Activated T-cell treated with anti-CD3 and anti-CD28 coated beads, Interleukin-2, amount 50 U/mL, for 24 hours (primary cell): ENCODE measurements around the gene MSI2.
"Not testable (repeated sequence)": the region's sequence is repeated elsewhere in the genome, so short reads cannot be mapped to it uniquely, and the experiment has no call there.

ENCODE experiments used
- DNase-seq: peaks from one replicate; pipeline ENCODE4 v3.0.0-alpha.2; 2020
- H3K27ac Mint-ChIP-seq: 2 replicates; pipeline ENCODE4 v1.8.0; 2020; ENCODE audit warnings: mild to moderate bottlenecking, mixed read lengths
- H3K27me3 Mint-ChIP-seq: 2 replicates; pipeline ENCODE4 v1.8.0; 2020; ENCODE audit warnings: mixed read lengths
- H3K36me3 Mint-ChIP-seq: 2 replicates; pipeline ENCODE4 v1.8.0; 2020; ENCODE audit warnings: low read depth, mixed read lengths
- H3K4me1 Mint-ChIP-seq: 2 replicates; pipeline ENCODE4 v1.8.0; 2020; ENCODE audit warnings: low read depth, mixed read lengths
- H3K4me3 Mint-ChIP-seq: 2 replicates; pipeline ENCODE4 v1.8.0; 2020; ENCODE audit warnings: mild to moderate bottlenecking, moderate library complexity, mixed read lengths
- H3K9me3 Mint-ChIP-seq: 2 replicates; pipeline ENCODE4 v1.8.0; 2020; ENCODE audit warnings: mixed read lengths

MSI2 gene

GRCh38 chr17:57255776-57256681 lies at the start of gene MSI2:
TSS of gene MSI2 (plus strand) at chr17:57256523. CDS start at chr17:57256743, 220 bp downstream.
- peaks cover 48% of the 10 kb centered on the region for H3K4me1 Mint-ChIP-seq
- H3K27me3 Mint-ChIP-seq = no peaks in the 10 kb centered on the region
- H3K27ac Mint-ChIP-seq = peak within 1 kb of the TSS; percentile 88
- peaks cover 40% of the 10 kb centered on the region for H3K36me3 Mint-ChIP-seq
- peak; percentile 91 for DNase-seq
- peaks cover 2% of the 10 kb centered on the region for H3K9me3 Mint-ChIP-seq
- peak within 1 kb of the TSS; percentile 86 for H3K4me3 Mint-ChIP-seq

GRCh38 chr17:57206928-57207327 lies 49.4 kb upstream of the MSI2 start:
- DNase-seq = no peak
- H3K4me1 Mint-ChIP-seq = no peaks in the 10 kb centered on the region
- no peak overlapping the region for H3K27ac Mint-ChIP-seq
- H3K36me3 Mint-ChIP-seq = no peaks in the 10 kb centered on the region
- H3K27me3 Mint-ChIP-seq = peaks cover 4% of the 10 kb centered on the region
- peaks cover 10% of the 10 kb centered on the region for H3K9me3 Mint-ChIP-seq
- no peak overlapping the region for H3K4me3 Mint-ChIP-seq

- H3K36me3 Mint-ChIP-seq = no peaks in the 10 kb centered on the region
- no peaks in the 10 kb centered on the region for H3K4me1 Mint-ChIP-seq
- H3K27me3 Mint-ChIP-seq = peaks cover 4% of the 10 kb centered on the region
- H3K27ac Mint-ChIP-seq = no peak overlapping the region
- peaks cover 10% of the 10 kb centered on the region for H3K9me3 Mint-ChIP-seq
- H3K4me3 Mint-ChIP-seq = no peak overlapping the region
- DNase-seq = no peak
These were observed 48.9 kb upstream of the MSI2 start for GRCh38 chr17:57207396-57207795.

GRCh38 chr17:57210224-57210553 lies 46.1 kb upstream of the MSI2 start:
- H3K4me1 Mint-ChIP-seq = no peaks in the 10 kb centered on the region
- peaks cover 10% of the 10 kb centered on the region for H3K9me3 Mint-ChIP-seq
- H3K36me3 Mint-ChIP-seq = no peaks in the 10 kb centered on the region
- H3K27ac Mint-ChIP-seq = no peak overlapping the region
- no peak for DNase-seq
- no peak overlapping the region for H3K4me3 Mint-ChIP-seq
- H3K27me3 Mint-ChIP-seq = peaks cover 10% of the 10 kb centered on the region

- H3K4me3 Mint-ChIP-seq = no peak overlapping the region
- H3K27me3 Mint-ChIP-seq = peaks cover 10% of the 10 kb centered on the region
- H3K9me3 Mint-ChIP-seq = peaks cover 10% of the 10 kb centered on the region
- H3K27ac Mint-ChIP-seq = no peak overlapping the region
- no peaks in the 10 kb centered on the region for H3K36me3 Mint-ChIP-seq
- no peak for DNase-seq
- no peaks in the 10 kb centered on the region for H3K4me1 Mint-ChIP-seq
These were observed 45.3 kb upstream of the MSI2 start for GRCh38 chr17:57210972-57211411.

GRCh38 chr17:57211543-57211942 lies 44.8 kb upstream of the MSI2 start:
- H3K27me3 Mint-ChIP-seq = peaks cover 10% of the 10 kb centered on the region
- H3K27ac Mint-ChIP-seq = no peak overlapping the region
- no peaks in the 10 kb centered on the region for H3K36me3 Mint-ChIP-seq
- H3K9me3 Mint-ChIP-seq = peaks cover 10% of the 10 kb centered on the region
- no peak for DNase-seq
- no peak overlapping the region for H3K4me3 Mint-ChIP-seq
- H3K4me1 Mint-ChIP-seq = no peaks in the 10 kb centered on the region

- no peak overlapping the region for H3K4me3 Mint-ChIP-seq
- peaks cover 18% of the 10 kb centered on the region for H3K27me3 Mint-ChIP-seq
- no peaks in the 10 kb centered on the region for H3K4me1 Mint-ChIP-seq
- DNase-seq = no peak
- no peak overlapping the region for H3K27ac Mint-ChIP-seq
- H3K36me3 Mint-ChIP-seq = no peaks in the 10 kb centered on the region
- H3K9me3 Mint-ChIP-seq = peaks cover 3% of the 10 kb centered on the region
These were observed 43.0 kb upstream of the MSI2 start for GRCh38 chr17:57213180-57213825.

GRCh38 chr17:57215317-57215716 lies 41.0 kb upstream of the MSI2 start:
- peaks cover 24% of the 10 kb centered on the region for H3K27me3 Mint-ChIP-seq
- H3K4me1 Mint-ChIP-seq = no peaks in the 10 kb centered on the region
- H3K4me3 Mint-ChIP-seq = no peak overlapping the region
- DNase-seq = no peak
- no peaks in the 10 kb centered on the region for H3K36me3 Mint-ChIP-seq
- H3K9me3 Mint-ChIP-seq = no peaks in the 10 kb centered on the region
- H3K27ac Mint-ChIP-seq = no peak overlapping the region

- Mint-ChIP-seq H3K9me3 (peaks cover 13% of the 10 kb centered on the region), H3K36me3 (no peaks in the 10 kb centered on the region), H3K4me3 (no peak overlapping the region), H3K4me1 (no peaks in the 10 kb centered on the region), H3K27ac (no peak overlapping the region), H3K27me3 (peaks cover 16% of the 10 kb centered on the region)
- no peak for DNase-seq
These were observed 34.7 kb upstream of the MSI2 start for GRCh38 chr17:57221366-57222350.

GRCh38 chr17:57222422-57222821 lies 33.9 kb upstream of the MSI2 start:
- peaks cover 13% of the 10 kb centered on the region for H3K27me3 Mint-ChIP-seq
- peaks cover 13% of the 10 kb centered on the region for H3K9me3 Mint-ChIP-seq
- DNase-seq, H3K4me1 Mint-ChIP-seq, H3K4me3 Mint-ChIP-seq, H3K36me3 Mint-ChIP-seq, H3K27ac Mint-ChIP-seq: not testable (repeated sequence)

- H3K27me3 Mint-ChIP-seq = peaks cover 16% of the 10 kb centered on the region
- H3K27ac Mint-ChIP-seq = no peak overlapping the region
- peaks cover 13% of the 10 kb centered on the region for H3K9me3 Mint-ChIP-seq
- no peaks in the 10 kb centered on the region for H3K36me3 Mint-ChIP-seq
- no peak overlapping the region for H3K4me3 Mint-ChIP-seq
- DNase-seq = no peak
- H3K4me1 Mint-ChIP-seq = no peaks in the 10 kb centered on the region
These were observed 31.2 kb upstream of the MSI2 start for GRCh38 chr17:57225127-57225526.

- Mint-ChIP-seq H3K27ac (no peak overlapping the region), H3K9me3 (peaks cover 5% of the 10 kb centered on the region), H3K4me3 (no peak overlapping the region), H3K27me3 (peaks cover 21% of the 10 kb centered on the region), H3K36me3 (no peaks in the 10 kb centered on the region), H3K4me1 (no peaks in the 10 kb centered on the region)
- no peak for DNase-seq
These were observed 29.5 kb upstream of the MSI2 start for GRCh38 chr17:57226793-57227192.

- Mint-ChIP-seq H3K36me3 (no peaks in the 10 kb centered on the region), H3K27ac (no peak overlapping the region), H3K9me3 (no peaks in the 10 kb centered on the region), H3K27me3 (peaks cover 32% of the 10 kb centered on the region), H3K4me1 (no peaks in the 10 kb centered on the region), H3K4me3 (no peak overlapping the region)
- DNase-seq = no peak
These were observed 27.4 kb upstream of the MSI2 start for GRCh38 chr17:57228911-57229310.

- Mint-ChIP-seq H3K4me1 (no peaks in the 10 kb centered on the region), H3K9me3 (no peaks in the 10 kb centered on the region), H3K27me3 (peaks cover 18% of the 10 kb centered on the region)
These were observed 22.1 kb upstream of the MSI2 start for GRCh38 chr17:57234061-57234738.

More at GRCh38 chr17:57234061-57234738, 22.1 kb upstream of the MSI2 start:
- Mint-ChIP-seq H3K4me3 (no peak overlapping the region), H3K36me3 (no peaks in the 10 kb centered on the region), H3K27ac (no peak overlapping the region)
- DNase-seq = no peak
